Measurements from ENCODE around the gene CIZ1.

The CIZ1 gene

GRCh38 chr9:128127990-128128835 is 63.2 kb downstream of the CIZ1 start:
- DNase-seq (ENCODE audit: insufficient read length, low spot score) (no peak), FAIRE-seq (no peak)
- no peak for TF ChIP-seq CTCF (IDR thresholded peaks at IDR 0.05; ENCODE audit: insufficient read depth, missing control alignments)

GRCh38 chr9:128127568-128127989 is 63.8 kb downstream of the CIZ1 start, which contains the start of gene PTGES2:
Gene PTGES2 (minus strand): TSS chr9:128127729. CDS start chr9:128127717, 12 bp downstream.
- no peak for DNase-seq (ENCODE audit: insufficient read length, low spot score)
- no peak for FAIRE-seq
- TF ChIP-seq CTCF (IDR thresholded peaks at IDR 0.05; ENCODE audit: insufficient read depth, missing control alignments): no peak

DNA sequence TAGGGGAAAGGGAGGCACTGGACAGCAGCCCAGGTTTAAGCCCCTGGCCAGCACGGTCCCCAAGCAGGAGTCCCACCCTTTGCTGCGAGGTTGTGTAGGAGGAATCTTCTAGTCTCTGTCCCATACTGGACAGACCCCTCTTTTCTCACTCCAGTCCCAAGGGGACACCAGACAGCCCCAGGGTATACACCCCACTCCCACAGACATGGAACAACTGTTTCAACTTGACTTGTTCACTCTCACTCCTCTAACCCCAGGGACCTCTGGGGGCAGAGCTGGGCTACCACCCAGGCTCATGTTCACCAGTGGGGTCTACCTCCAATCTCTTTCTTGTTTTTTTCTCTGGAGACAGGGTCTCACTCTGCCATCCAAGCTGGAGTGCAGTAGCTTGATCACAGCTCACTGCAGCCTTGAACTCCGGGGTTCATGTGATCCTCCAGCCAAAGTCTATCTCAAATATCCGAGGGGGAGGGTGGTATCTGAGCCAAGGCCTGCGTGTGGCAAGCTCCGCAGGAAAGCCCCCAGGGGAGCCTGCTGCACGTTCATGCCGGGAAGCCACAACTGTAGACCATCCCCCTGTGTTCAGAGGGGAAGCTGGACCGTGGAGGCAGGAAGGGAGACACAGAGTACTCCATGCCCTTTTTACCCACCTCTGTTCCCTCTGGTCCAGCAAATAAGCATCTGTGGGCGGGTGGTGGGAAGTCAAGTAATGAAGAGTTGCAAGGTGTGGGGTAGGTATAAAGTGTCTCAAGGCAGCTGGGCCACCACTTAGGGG is 65.6 kb downstream of the CIZ1 start:
- TF ChIP-seq CTCF (IDR thresholded peaks at IDR 0.05; ENCODE audit: insufficient read depth, missing control alignments): no peak
- DNase-seq (ENCODE audit: insufficient read length, low spot score): no peak
- no peak for FAIRE-seq

- FAIRE-seq (no peak), DNase-seq (ENCODE audit: insufficient read length, low spot score) (no peak)
- TF ChIP-seq CTCF (IDR thresholded peaks at IDR 0.05; ENCODE audit: insufficient read depth, missing control alignments): peak; percentile 78
Measured at GRCh38 chr9:128124873-128125579, 66.3 kb downstream of the CIZ1 start.

GRCh38 chr9:128124451-128124850 is 66.9 kb downstream of the CIZ1 start:
- no peak for FAIRE-seq
- no peak for TF ChIP-seq CTCF (IDR thresholded peaks at IDR 0.05; ENCODE audit: insufficient read depth, missing control alignments)
- DNase-seq (ENCODE audit: insufficient read length, low spot score): no peak

DNA sequence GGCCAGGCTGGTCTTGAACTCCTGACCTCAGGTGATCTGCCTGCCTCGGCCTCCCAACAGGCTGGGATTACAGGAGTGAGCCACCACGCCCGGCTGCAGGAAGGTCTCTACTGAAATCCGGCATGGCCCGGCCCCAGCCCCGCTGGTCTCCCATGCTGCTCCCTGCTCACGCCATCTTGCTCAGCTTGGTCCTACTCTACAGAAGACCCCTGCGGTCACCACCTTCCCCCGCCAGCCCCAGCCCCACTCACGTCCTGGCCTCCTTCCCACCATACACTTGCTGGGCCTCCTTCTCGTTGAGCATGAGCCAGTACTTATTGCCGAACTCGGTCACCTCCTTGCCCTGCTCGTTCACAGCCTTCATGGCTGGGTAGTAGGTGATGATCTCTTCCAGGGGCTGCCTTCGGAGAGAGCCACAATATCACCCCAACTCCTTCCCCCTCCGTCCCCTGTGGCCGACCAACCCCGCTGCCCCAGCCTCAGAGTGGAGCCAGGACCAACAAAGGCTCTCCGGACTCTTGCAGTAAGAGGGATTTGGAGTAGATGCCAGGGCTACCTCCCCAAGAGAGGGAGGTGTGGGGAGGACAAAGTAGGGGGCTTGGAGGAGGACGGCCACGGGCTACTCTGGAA is 67.8 kb downstream of the CIZ1 start:
- FAIRE-seq: no peak
- no peak for DNase-seq (ENCODE audit: insufficient read length, low spot score)
- TF ChIP-seq CTCF (IDR thresholded peaks at IDR 0.05; ENCODE audit: insufficient read depth, missing control alignments): no peak

Data from D721Med (cell line).